ENCODE results near the gene SH3BP2. TPM values are rescaled to one million over a fixed set of nuclear protein-coding genes. Genes with fewer than 3 reads are reported as not detected.

The SH3BP2 gene
- total and polyA plus RNA-seq, 10 of the 15 experiments (the other 5 are each of a cell fraction or from before 2014, with no cell fraction given), result 1.1 to 61.8 (median 23.9) TPM

DNA sequence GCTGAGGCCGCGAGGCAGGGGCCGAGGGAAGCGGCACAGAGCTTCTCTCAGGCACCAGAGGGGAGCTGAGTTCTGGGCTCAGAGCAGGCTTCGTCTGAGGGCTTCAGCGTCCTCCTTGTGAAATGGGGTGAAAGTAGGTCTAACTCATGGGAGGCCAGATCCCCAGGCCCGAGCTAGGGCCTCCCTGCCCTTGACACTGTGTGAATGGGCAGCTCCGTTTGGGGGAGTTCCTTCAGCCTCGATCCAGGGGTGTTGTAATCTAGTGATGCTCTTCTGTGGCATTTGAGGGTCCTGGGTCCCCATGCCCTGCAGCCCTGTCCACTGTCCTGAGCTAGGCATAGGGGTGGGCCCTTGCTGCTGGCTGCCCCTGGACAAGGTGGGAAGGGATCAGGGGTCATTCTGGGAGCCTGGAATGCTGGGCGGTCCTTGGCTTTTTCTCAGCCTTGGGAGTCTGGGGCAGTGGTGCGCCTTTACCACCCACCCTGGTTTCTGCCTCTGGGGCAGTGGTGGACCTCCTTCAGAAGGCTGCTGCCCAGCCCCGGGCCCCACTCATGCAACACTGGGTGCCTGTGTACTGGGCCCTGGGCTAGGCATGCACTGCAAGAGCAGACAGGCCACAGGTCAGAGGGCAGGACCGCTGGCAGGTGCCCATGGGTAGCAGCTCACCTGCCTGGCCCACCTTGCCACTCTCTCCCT, 4.1 kb downstream of the SH3BP2 start:
- Histone ChIP-seq H3K4me2 (ENCODE audit: control insufficient read depth, insufficient read depth) (no peak overlapping the region), H3K9me3 (replicated peaks; ENCODE audit: control insufficient read depth, insufficient read depth, low read length) (no peaks in the 10 kb centered on the region), H3K27me3 (replicated peaks in 1 of 2; ENCODE audit: control insufficient read depth in 2 of 2, insufficient read depth in 2 of 2, low read length in 1 of 2) (no peaks in the 10 kb centered on the region), H3K4me1 (ENCODE audit: control insufficient read depth, insufficient read depth, low read length) (peaks cover 61% of the 10 kb centered on the region), H3K36me3 (ENCODE audit: control insufficient read depth in 2 of 2, insufficient read depth in 2 of 2, low read length in 1 of 2) (no peaks in the 10 kb centered on the region), H3K79me2 (ENCODE audit: control insufficient read depth, insufficient read depth, low read length) (peaks cover 27% of the 10 kb centered on the region), H3K4me3 (no peak overlapping the region), H4K20me1 (ENCODE audit: control insufficient read depth, insufficient read depth) (no peaks in the 10 kb centered on the region), H2AFZ (ENCODE audit: control insufficient read depth, low read depth, low read length) (no peak overlapping the region), H3K9ac (ENCODE audit: control insufficient read depth, insufficient read depth, low read length) (no peak overlapping the region), H3K27ac (ENCODE audit: control insufficient read depth, insufficient read depth) (no peak overlapping the region)
- TF ChIP-seq, protein P1, sequence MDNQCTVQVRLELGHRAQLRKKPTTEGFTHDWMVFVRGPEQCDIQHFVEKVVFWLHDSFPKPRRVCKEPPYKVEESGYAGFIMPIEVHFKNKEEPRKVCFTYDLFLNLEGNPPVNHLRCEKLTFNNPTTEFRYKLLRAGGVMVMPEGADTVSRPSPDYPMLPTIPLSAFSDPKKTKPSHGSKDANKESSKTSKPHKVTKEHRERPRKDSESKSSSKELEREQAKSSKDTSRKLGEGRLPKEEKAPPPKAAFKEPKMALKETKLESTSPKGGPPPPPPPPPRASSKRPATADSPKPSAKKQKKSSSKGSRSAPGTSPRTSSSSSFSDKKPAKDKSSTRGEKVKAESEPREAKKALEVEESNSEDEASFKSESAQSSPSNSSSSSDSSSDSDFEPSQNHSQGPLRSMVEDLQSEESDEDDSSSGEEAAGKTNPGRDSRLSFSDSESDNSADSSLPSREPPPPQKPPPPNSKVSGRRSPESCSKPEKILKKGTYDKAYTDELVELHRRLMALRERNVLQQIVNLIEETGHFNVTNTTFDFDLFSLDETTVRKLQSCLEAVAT (IDR thresholded peaks at IDR 0.05), result no peak
- TF ChIP-seq WRNIP1 (IDR thresholded peaks at IDR 0.05; ENCODE audit: borderline replicate concordance, low read depth, low read length), result no peak
- TF ChIP-seq NBN (IDR thresholded peaks at IDR 0.05), result no peak
- no peak for TF ChIP-seq NRF1 (conservative IDR thresholded peaks at IDR 0.05; ENCODE audit: low read depth, low read length)
- no peak for TF ChIP-seq TBL1XR1 (IDR thresholded peaks at IDR 0.05; ENCODE audit: low read depth, low read length)
- no peak for TF ChIP-seq LARP7 (IDR thresholded peaks at IDR 0.05)
- TF ChIP-seq SUPT20H (IDR thresholded peaks at IDR 0.05; ENCODE audit: borderline replicate concordance, control insufficient read depth, low read depth, low read length), result no peak
- TF ChIP-seq FOXM1 (IDR thresholded peaks at IDR 0.05; ENCODE audit: low read depth, low read length), result no peak
- TF ChIP-seq ZSCAN29 (IDR thresholded peaks at IDR 0.05), result no peak
- TF ChIP-seq, protein P2, sequence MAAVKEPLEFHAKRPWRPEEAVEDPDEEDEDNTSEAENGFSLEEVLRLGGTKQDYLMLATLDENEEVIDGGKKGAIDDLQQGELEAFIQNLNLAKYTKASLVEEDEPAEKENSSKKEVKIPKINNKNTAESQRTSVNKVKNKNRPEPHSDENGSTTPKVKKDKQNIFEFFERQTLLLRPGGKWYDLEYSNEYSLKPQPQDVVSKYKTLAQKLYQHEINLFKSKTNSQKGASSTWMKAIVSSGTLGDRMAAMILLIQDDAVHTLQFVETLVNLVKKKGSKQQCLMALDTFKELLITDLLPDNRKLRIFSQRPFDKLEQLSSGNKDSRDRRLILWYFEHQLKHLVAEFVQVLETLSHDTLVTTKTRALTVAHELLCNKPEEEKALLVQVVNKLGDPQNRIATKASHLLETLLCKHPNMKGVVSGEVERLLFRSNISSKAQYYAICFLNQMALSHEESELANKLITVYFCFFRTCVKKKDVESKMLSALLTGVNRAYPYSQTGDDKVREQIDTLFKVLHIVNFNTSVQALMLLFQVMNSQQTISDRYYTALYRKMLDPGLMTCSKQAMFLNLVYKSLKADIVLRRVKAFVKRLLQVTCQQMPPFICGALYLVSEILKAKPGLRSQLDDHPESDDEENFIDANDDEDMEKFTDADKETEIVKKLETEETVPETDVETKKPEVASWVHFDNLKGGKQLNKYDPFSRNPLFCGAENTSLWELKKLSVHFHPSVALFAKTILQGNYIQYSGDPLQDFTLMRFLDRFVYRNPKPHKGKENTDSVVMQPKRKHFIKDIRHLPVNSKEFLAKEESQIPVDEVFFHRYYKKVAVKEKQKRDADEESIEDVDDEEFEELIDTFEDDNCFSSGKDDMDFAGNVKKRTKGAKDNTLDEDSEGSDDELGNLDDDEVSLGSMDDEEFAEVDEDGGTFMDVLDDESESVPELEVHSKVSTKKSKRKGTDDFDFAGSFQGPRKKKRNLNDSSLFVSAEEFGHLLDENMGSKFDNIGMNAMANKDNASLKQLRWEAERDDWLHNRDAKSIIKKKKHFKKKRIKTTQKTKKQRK (IDR thresholded peaks at IDR 0.05; ENCODE audit: low read depth, low read length), result no peak
- TF ChIP-seq ESRRA (IDR thresholded peaks at IDR 0.05; ENCODE audit: low read length), result no peak
- TF ChIP-seq TCF7 (IDR thresholded peaks at IDR 0.05; ENCODE audit: borderline replicate concordance), result no peak
- TF ChIP-seq POLR2A (IDR thresholded peaks at IDR 0.05; ENCODE audit: low read depth, low read length), result no peak
- no peak for TF ChIP-seq RUNX3 (IDR thresholded peaks at IDR 0.05; ENCODE audit: low read length)
- TF ChIP-seq SMC3 (IDR thresholded peaks at IDR 0.05; ENCODE audit: borderline replicate concordance, low read length), result no peak
- TF ChIP-seq, protein P3, sequence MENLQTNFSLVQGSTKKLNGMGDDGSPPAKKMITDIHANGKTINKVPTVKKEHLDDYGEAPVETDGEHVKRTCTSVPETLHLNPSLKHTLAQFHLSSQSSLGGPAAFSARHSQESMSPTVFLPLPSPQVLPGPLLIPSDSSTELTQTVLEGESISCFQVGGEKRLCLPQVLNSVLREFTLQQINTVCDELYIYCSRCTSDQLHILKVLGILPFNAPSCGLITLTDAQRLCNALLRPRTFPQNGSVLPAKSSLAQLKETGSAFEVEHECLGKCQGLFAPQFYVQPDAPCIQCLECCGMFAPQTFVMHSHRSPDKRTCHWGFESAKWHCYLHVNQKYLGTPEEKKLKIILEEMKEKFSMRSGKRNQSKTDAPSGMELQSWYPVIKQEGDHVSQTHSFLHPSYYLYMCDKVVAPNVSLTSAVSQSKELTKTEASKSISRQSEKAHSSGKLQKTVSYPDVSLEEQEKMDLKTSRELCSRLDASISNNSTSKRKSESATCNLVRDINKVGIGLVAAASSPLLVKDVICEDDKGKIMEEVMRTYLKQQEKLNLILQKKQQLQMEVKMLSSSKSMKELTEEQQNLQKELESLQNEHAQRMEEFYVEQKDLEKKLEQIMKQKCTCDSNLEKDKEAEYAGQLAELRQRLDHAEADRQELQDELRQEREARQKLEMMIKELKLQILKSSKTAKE (IDR thresholded peaks at IDR 0.05; ENCODE audit: low read depth, poor library complexity, severe bottlenecking), result no peak
- intact Hi-C loops (cut with micrococcal nuclease; ENCODE audit: unreplicated experiment), result no loop called here
- in situ Hi-C loops (cut with MboI), result no loop called here
- RAD21 ChIA-PET (ENCODE audit: unreplicated experiment), result interaction anchor here (1.1 to 5.4 kb wide), 2 partner anchors 10 to 46 kb away, joined by 3 to 43 read pairs; no protein-coding TSS in a partner anchor
- FAIRE-seq (no peak), ATAC-seq (no peak), DNase-seq (ENCODE audit: low read depth, low spot score) (no peak)
- no TSS peak for BruUV-seq (replicated peaks)
- POLR2A ChIA-PET, result interaction anchor here (1.0 to 6.7 kb wide), 5 partner anchors 9 to 27 kb away, joined by 3 to 57 read pairs (median 5); no protein-coding TSS in a partner anchor
- CTCF ChIA-PET, result interaction anchor here (0.9 to 4.5 kb wide), 3 partner anchors 11 to 157 kb away, joined by 3 to 17 read pairs (median 5); no protein-coding TSS in a partner anchor
- SMC1A ChIA-PET (ENCODE audit: uncharacterized antibody, unreplicated experiment), result interaction anchor here (0.6 to 6.2 kb wide), 6 partner anchors 10 to 196 kb away, joined by 3 to 49 read pairs (median 3); no protein-coding TSS in a partner anchor
- 87% methylated on average over 13 of the region's 13 CpGs for whole genome bisulfite sequencing (ENCODE audit: insufficient coverage, insufficient replicate concordance, low lambda C conversion rate, missing lambda C conversion rate)
